K562 (cell line): ENCODE data around the gene SREBF1. TPM values are rescaled to one million over a fixed set of nuclear protein-coding genes. Genes with fewer than 3 reads are reported as not detected.

ENCODE experiments used
- ATAC-seq: fragments of 200-7000 bp; cut with Tn5 transposase; 3 replicates; pipeline ENCODE4 v1.9.1; 2020; ENCODE audit warnings: moderate library complexity
- BruUV-seq: library from RNA; stranded (reverse); fragments of 400-500 nt; replicated peaks from 2 replicates; lab custom pipeline; 2021; lab: Mats Ljungman, UMichigan
- CTCF ChIA-PET: fragments of 300-600 bp; formaldehyde crosslinking; extraction: SDS; loops from one replicate; lab custom pipeline; 2021; ENCODE audit warnings: low intra/inter-chr PET ratio; lab: Yijun Ruan, JAX
- POLR2A ChIA-PET: fragments of 300-600, 350-650 bp; sonication (Branson Sonifier 250); formaldehyde crosslinking; extraction: SDS; loops from one replicate; lab custom pipeline; 2021; ENCODE audit warnings: antibody characterized with exemption, inconsistent platforms; lab: Yijun Ruan, JAX
- DNase-seq, 4 experiments: peaks; one replicate each; pipeline versions ENCODE4 v3.0.0 to v3.0.0-alpha.2; 2011 to 2018; ENCODE audit warnings: low spot score in 3 of 4, mixed read lengths in 3 of 4; ENCODE audit errors: extremely low read depth in 1 of 4
- FAIRE-seq: peaks from 2 replicates; lab custom pipeline; 2011; peaks lifted over from hg19 to GRCh38; lab: Jason Lieb, UNC
- H2AFZ ChIP-seq: 2 replicates; pipeline ENCODE4 v1.6.0; 2011; ENCODE audit warnings: low read depth, low read length, control low read depth, inconsistent platforms
- H3K27ac ChIP-seq: fragments of 200-600 bp; 3 replicates; pipeline ENCODE4 v1.8.0; 2011; ENCODE audit warnings: low read depth, mild to moderate bottlenecking, control low read depth, inconsistent platforms, low read length, moderate library complexity, mixed read lengths; ENCODE audit errors: extremely low read depth
- H3K27me3 ChIP-seq, 2 experiments: fragments of 300-600 bp in 1 of 2; 2 replicates in 1 of 2; 3 replicates in 1 of 2; pipeline versions ENCODE4 v1.6.0 to v1.8.0; 2011; ENCODE audit warnings: inconsistent platforms in 2 of 2, low read length in 2 of 2, mild to moderate bottlenecking in 1 of 2, mixed read lengths in 1 of 2, moderate library complexity in 1 of 2; ENCODE audit not compliant: control insufficient read depth in 2 of 2, insufficient read depth in 2 of 2
- H3K36me3 ChIP-seq: fragments of 300-600 bp; 3 replicates; pipeline ENCODE4 v1.8.0; 2011; ENCODE audit warnings: mild to moderate bottlenecking, low read length, inconsistent platforms; ENCODE audit not compliant: control insufficient read depth, insufficient read depth
- H3K4me1 ChIP-seq, 2 experiments: fragments of 200-600 bp in 1 of 2; replicated peaks in 1 of 2; 2 replicates in 1 of 2; 3 replicates in 1 of 2; pipeline versions ENCODE4 v1.5.1 to v1.8.0; 2011; ENCODE audit warnings: inconsistent platforms in 2 of 2, low read length in 2 of 2, mild to moderate bottlenecking in 1 of 2, mixed read lengths in 1 of 2, moderate library complexity in 1 of 2; ENCODE audit not compliant: control insufficient read depth in 2 of 2, insufficient read depth in 2 of 2
- H3K4me2 ChIP-seq: 2 replicates; pipeline ENCODE4 v1.6.1; 2011; ENCODE audit warnings: low read length, control low read depth, inconsistent platforms, mixed read lengths; ENCODE audit not compliant: insufficient read depth
- H3K4me3 ChIP-seq: fragments of 200-600 bp; sonication (generic), shearing (Covaris generic); 2 replicates; pipeline ENCODE4 v1.5.1; 2016; ENCODE audit warnings: control low read depth, inconsistent platforms
- H3K79me2 ChIP-seq: fragments of 200-600 bp; 3 replicates; pipeline ENCODE4 v1.8.0; 2011; ENCODE audit warnings: low read length, inconsistent platforms; ENCODE audit not compliant: control insufficient read depth, insufficient read depth
- H3K9ac ChIP-seq, 2 experiments: 2 replicates each; pipeline versions ENCODE4 v1.6.0 to v1.6.1; 2011; ENCODE audit warnings: low read depth in 2 of 2, low read length in 2 of 2, control low read depth in 1 of 2, inconsistent platforms in 1 of 2, mild to moderate bottlenecking in 1 of 2, mixed read lengths in 1 of 2; ENCODE audit not compliant: insufficient read depth in 1 of 2
- H3K9me1 ChIP-seq: one replicate; pipeline ENCODE4 v1.6.0; 2011; ENCODE audit warnings: inconsistent platforms, mild to moderate bottlenecking, low read length, moderate library complexity; ENCODE audit not compliant: control insufficient read depth, insufficient read depth
- H3K9me3 ChIP-seq: replicated peaks from 2 replicates; pipeline ENCODE4 v1.5.1; 2011; ENCODE audit warnings: low read depth, low read length, inconsistent platforms; ENCODE audit not compliant: control insufficient read depth, insufficient read depth
- H4K20me1 ChIP-seq: replicated peaks from 2 replicates; pipeline ENCODE4 v1.6.1; 2011; ENCODE audit warnings: low read length, inconsistent platforms, mixed read lengths; ENCODE audit not compliant: control insufficient read depth, insufficient read depth
- C11orf30 ChIP-seq: fragments of 450-650 bp; IDR thresholded peaks from 2 replicates; pipeline ENCODE4 v1.6.1; 2016; ENCODE audit warnings: low read depth, mild to moderate bottlenecking
- CBX5 ChIP-seq: IDR thresholded peaks from 2 replicates; pipeline ENCODE4 v1.6.1; 2014; ENCODE audit warnings: low read depth, borderline replicate concordance
- CXXC5 ChIP-seq: fragments of 250-450 bp; sonication (Bioruptor Pico); IDR thresholded peaks from 2 replicates; pipeline ENCODE4 v1.8.0; 2022; ENCODE audit warnings: inconsistent platforms, mild to moderate bottlenecking, moderate library complexity
- DEAF1 ChIP-seq: fragments of 450-650 bp; formaldehyde crosslinking; IDR thresholded peaks from 2 replicates; pipeline ENCODE4 v1.4.0; 2020; ENCODE audit warnings: mild to moderate bottlenecking, moderate library complexity
- FOXP4 ChIP-seq: sonication (generic); formaldehyde crosslinking; IDR thresholded peaks from 2 replicates; pipeline ENCODE4 v1.8.0; 2022; ENCODE audit warnings: mild to moderate bottlenecking, missing genetic modification reagents, borderline replicate concordance
- GTF2A2 ChIP-seq: IDR thresholded peaks from 2 replicates; pipeline ENCODE4 v1.6.1; 2016; ENCODE audit warnings: mild to moderate bottlenecking, missing genetic modification characterization, missing compliant biosample characterization
- NFIC ChIP-seq: fragments of 450-650 bp; IDR thresholded peaks from 2 replicates; pipeline ENCODE4 v1.6.1; 2017; ENCODE audit warnings: mild to moderate bottlenecking, inconsistent platforms
- ZNF121 ChIP-seq: sonication (generic); formaldehyde crosslinking; conservative IDR thresholded peaks from 2 replicates; pipeline ENCODE4 v1.8.0; 2022; ENCODE audit warnings: missing genetic modification reagents
- ZNF830 ChIP-seq: fragments of 250-450 bp; sonication (Bioruptor Pico); IDR thresholded peaks from 2 replicates; pipeline ENCODE4 v1.5.0; 2021; ENCODE audit warnings: mild to moderate bottlenecking
- WGBS: fragments of 100-300 bp; shearing (Covaris generic); methylation state at CpG from one replicate; pipeline ENCODE4 v1.1.6; 2016; ENCODE audit warnings: low coverage, mixed read lengths; ENCODE audit not compliant: insufficient coverage; ENCODE audit errors: missing lambda C conversion rate; 5-methylcytosine and 5-hydroxymethylcytosine counted together
- in situ Hi-C: fragments of 300-500 bp; cut with MboI; formaldehyde crosslinking; loops from 4 replicates; pipeline ENCODE4 v1.15.0; 2018; ENCODE audit warnings: inconsistent platforms, mixed read lengths
- intact Hi-C: fragments of 100-400 bp; cut with micrococcal nuclease; formaldehyde crosslinking; loops from 2 replicates; pipeline ENCODE4 v1.14.2; 2022
- polyA plus RNA-seq, 8 experiments: library from polyadenylated mRNA; depleted of rRNA in 4 of 8; stranded (reverse) in 5 of 8; unstranded in 3 of 8; fragments of >200 nt; fragmentation: Nextera tagmentation in 2 of 8; fragmentation: Illumina TruSeq in 1 of 8; extraction: Ambion mirVana in 2 of 8; extraction: Trizol in 1 of 8; gene quantifications; 2 replicates each; pipeline versions ENCODE4 v1.2.1 to v1.2.3, GENCODE V29; 2011 to 2014; ENCODE audit warnings: inconsistent platforms in 1 of 8, missing spikeins in 1 of 8
- total RNA-seq, 7 experiments: library from RNA; depleted of rRNA in 6 of 7; stranded (reverse); fragments of >200 nt in 6 of 7; fragmentation: Illumina TruSeq in 2 of 7; extraction: Trizol in 2 of 7; gene quantifications; 2 replicates each; pipeline versions ENCODE4 v1.2.1 to v1.2.3, GENCODE V29; 2011 to 2021; ENCODE audit warnings: low replicate concordance in 1 of 7

Gene SREBF1
- total and polyA plus RNA-seq, 9 of the 15 experiments (the other 6 are each of a cell fraction or from before 2014, with no cell fraction given): 1.6 to 169 (median 69.4) TPM

GRCh38 chr17:17851103-17852002, 14.6 kb upstream of the SREBF1 start:
- intact Hi-C loops (loop anchor here (2.0 kb wide), 1 partner anchor 15 kb away; the partner anchor contains the start of gene SREBF1), in situ Hi-C loops (no loop called here)
- peak overlapping the region; percentile 12 to 89; a peak in 3 of 4 replicates for H3K9ac ChIP-seq
- no peaks in the 10 kb centered on the region for H3K27me3 ChIP-seq
- WGBS: 35% methylated on average over 16 of the region's 21 CpGs
- H3K9me1 ChIP-seq: no peaks in the 10 kb centered on the region
- no peaks in the 10 kb centered on the region for H4K20me1 ChIP-seq
- ChIA-PET CTCF (no interaction called here), POLR2A (interaction anchor here (1.5 to 5.7 kb wide), 3 partner anchors 11 to 15 kb away, joined by 8 to 39 read pairs (median 14); partner anchors contain the start of gene SREBF1)
- H3K4me1 ChIP-seq: peaks cover 40 to 57% of the 10 kb centered on the region in 2 experiments
- no peak overlapping the region for H3K4me3 ChIP-seq
- H3K79me2 ChIP-seq: no peaks in the 10 kb centered on the region
- peak overlapping the region; percentile 18; the same call in 1 of the 2 replicates for H3K4me2 ChIP-seq
- no peak for ATAC-seq
- no peaks in the 10 kb centered on the region for H3K9me3 ChIP-seq
- no peaks in the 10 kb centered on the region for H3K36me3 ChIP-seq
- FAIRE-seq: no peak
- BruUV-seq: no TSS peak
- DNase-seq: no peak
- H2AFZ ChIP-seq: peak overlapping the region; percentile 82
- H3K27ac ChIP-seq: peak overlapping the region; percentile 36
- no peak for TF ChIP-seq CBX5
- TF ChIP-seq ZNF121: no peak
- TF ChIP-seq ZNF830 (CRISPR knock-in tag): no peak
- TF ChIP-seq GTF2A2 (tag): no peak
- TF ChIP-seq C11orf30: no peak
- TF ChIP-seq DEAF1 (CRISPR knock-in tag): no peak
- 0 out of 2 replicates have a peak, but pooled peaks have one; percentile 18 for TF ChIP-seq NFIC
- TF ChIP-seq CXXC5 (CRISPR knock-in tag): 0 out of 2 replicates have a peak, but pooled peaks have one; percentile 10
- no peak for TF ChIP-seq FOXP4
